CD4-positive, alpha-beta T cell treated with Interleukin-6 at 100 ng/mL for 8 hours (primary cell): Measurements from ENCODE around the gene ICAM3.
A peak's percentile ranks its signal among the peaks of the same experiment; 100 is the strongest.

Source experiments
- DNase-seq: peaks from one replicate; pipeline ENCODE4 v3.0.0-alpha.2; 2020; ENCODE audit warnings: mixed read lengths, low spot score

ICAM3 gene

DNA sequence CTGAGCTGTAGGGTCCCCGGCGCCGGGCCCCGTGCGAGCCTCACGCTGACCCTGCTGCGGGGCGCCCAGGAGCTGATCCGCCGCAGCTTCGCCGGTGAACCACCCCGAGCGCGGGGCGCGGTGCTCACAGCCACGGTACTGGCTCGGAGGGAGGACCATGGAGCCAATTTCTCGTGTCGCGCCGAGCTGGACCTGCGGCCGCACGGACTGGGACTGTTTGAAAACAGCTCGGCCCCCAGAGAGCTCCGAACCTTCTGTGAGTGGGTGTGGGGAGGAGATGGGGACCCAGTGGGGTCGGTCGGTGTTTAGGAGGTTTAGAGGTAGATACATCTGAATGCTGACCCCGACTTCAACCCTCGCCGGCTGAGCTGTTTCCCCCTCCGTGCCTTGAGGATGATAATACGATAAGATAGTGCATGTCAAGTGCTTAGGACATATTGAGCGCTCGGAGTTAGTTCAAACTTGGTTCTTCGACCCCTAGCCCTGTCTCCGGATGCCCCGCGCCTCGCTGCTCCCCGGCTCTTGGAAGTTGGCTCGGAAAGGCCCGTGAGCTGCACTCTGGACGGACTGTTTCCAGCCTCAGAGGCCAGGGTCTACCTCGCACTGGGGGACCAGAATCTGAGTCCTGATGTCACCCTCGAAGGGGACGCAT, 47.7 kb downstream of the ICAM3 start:
- no peak for DNase-seq

DNA sequence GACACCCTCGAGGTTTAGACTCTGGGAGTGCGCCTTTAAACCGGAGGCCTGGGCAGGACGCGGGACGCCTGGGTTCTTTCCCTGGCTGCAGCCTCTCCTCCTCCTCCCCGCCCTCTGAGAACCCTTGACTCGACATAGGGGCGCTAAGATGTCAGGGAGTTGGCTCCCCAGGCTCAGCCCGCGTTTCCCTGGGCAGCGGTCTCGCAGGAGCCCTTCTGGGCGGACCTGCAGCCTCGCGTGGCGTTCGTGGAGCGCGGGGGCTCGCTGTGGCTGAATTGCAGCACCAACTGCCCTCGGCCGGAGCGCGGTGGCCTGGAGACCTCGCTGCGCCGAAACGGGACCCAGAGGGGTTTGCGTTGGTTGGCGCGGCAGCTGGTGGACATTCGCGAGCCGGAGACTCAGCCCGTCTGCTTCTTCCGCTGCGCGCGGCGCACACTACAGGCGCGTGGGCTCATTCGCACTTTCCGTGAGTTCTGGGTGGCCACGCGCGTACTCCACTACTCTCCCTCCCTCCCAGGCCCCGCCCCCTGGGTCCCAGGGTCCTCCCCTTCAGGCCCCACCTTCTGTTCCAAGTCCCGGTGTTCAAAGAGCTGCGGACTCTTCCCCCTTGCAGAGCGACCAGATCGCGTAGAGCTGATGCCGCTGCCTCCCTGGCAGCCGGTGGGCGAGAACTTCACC, 48.4 kb downstream of the ICAM3 start:
- DNase-seq, result peak; percentile 37

DNA sequence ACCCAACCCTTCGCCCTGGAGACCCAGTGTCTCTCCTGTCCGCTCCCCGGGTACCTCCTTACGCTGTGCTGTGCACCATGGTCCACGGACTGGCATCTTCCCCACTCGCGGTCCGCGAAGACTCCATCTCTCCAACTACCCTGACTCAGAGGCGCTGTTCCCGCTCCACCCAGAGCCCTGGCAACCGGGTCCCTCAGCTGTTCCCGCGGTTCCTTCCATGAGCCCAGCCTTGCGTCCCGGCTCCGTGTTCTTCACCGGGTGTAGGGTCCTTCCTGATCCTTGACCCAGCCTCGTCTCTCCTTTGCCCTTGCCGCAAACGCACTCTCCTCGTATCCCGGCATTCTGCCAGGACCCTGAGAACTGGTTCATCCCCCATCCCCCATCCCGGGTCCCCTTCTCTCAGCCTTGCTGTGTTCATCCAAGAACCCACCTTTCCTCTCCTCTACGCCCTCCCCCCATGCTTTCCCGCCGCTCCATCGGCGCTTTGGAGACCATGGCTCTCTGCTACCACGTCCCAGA, 49.0 kb downstream of the ICAM3 start:
- no peak for DNase-seq

DNA sequence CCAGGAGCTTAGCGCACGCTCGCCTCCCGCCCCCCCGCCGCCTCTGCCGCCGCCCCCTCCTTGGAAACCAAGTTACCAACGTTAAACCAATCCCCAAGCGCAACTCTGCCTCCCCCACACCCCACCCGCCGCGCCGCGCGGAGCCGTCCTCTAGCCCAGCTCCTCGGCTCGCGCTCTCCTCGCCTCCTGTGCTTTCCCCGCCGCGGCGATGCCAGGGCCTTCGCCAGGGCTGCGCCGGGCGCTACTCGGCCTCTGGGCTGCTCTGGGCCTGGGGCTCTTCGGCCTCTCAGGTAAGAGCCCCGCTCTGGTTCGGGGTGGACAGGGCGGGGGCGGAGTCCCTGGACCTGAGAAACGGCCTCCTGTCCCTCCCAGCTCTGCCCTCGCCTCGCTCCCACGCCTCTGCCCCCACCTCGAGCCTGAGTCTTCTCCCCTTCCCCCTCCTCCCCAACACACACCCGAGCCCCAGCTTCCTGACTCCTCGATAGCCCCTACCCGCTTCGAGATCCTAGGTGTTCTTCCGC, 49.5 kb downstream of the ICAM3 start, which contains the start of gene ICAM5:
Gene ICAM5, plus strand, starts transcription at position 117 of the 521 bp plus-strand sequence. Its CDS starts 92 bp downstream, at position 209.
- DNase-seq, result no peak

DNA sequence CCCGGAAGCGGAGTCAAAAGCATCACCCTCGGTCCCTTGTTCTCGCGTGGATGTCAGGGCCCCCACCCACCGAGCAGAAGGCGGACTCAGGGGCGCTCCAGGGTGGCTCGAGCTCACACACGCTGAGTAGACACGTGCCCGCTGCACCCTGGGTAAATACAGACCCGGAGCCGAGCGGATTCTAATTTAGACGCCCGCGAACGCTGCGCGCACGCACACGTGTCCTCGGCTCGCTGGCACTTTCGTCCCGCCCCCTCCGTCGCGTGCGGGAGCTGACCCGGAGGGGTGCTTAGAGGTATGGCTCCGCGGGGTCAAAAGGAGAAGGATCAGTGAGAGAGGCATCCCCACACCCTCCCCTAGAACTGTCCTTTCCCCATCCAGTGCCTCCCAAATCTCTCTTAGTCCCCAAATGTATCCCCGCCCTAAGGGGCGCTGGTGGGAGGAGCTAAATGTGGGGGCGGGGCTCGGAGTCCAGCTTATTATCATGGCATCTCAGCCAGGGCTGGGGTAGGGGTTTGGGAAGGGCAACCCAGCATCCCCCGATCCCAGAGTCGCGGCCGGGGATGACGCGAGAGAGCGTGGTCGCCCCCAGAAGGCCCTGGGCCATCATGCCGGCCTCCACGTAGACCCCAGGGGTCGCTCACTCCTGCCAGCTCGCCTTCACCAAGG, 50.1 kb downstream of the ICAM3 start:
- peak; percentile 34 for DNase-seq

DNA sequence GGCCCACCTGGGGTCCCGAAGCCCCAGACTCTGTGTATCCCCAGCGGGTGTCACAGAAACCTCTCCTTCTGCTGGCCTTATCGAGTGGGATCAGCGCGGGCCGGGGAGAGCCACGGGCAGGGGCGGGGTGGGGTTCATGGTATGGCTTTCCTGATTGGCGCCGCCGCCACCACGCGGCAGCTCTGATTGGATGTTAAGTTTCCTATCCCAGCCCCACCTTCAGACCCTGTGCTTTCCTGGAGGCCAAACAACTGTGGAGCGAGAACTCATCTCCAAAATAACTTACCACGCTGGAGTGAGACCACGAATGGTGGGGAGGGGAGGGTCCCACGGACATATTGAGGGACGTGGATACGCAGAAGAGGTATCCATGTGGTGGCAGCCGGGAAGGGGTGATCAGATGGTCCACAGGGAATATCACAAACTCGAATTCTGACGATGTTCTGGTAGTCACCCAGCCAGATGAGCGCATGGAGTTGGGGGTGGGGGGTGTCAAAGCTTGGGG, 50.7 kb downstream of the ICAM3 start:
- no peak for DNase-seq

DNA sequence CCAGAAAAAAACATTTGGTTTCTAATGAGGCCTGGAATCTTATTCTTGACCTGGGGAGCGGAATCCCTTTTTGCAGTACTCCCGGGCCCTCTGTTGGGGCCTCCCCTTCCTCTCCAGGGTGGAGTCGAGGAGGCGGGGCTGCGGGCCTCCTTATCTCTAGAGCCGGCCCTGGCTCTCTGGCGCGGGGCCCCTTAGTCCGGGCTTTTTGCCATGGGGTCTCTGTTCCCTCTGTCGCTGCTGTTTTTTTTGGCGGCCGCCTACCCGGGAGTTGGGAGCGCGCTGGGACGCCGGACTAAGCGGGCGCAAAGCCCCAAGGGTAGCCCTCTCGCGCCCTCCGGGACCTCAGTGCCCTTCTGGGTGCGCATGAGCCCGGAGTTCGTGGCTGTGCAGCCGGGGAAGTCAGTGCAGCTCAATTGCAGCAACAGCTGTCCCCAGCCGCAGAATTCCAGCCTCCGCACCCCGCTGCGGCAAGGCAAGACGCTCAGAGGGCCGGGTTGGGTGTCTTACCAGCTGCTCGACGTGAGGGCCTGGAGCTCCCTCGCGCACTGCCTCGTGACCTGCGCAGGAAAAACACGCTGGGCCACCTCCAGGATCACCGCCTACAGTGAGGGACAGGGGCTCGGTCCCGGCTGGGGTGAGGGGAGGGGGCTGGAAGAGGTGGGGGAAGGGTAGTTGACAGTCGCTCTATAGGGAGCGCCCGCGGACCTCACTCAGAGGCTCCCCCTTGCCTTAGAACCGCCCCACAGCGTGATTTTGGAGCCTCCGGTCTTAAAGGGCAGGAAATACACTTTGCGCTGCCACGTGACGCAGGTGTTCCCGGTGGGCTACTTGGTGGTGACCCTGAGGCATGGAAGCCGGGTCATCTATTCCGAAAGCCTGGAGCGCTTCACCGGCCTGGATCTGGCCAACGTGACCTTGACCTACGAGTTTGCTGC, 52.4 kb downstream of the ICAM3 start, which contains the start of gene ICAM4:
Gene ICAM4, plus strand, starts transcription at position 153 of the 935 bp plus-strand sequence. Its CDS starts 58 bp downstream, at position 211.
- DNase-seq, result no peak

DNA sequence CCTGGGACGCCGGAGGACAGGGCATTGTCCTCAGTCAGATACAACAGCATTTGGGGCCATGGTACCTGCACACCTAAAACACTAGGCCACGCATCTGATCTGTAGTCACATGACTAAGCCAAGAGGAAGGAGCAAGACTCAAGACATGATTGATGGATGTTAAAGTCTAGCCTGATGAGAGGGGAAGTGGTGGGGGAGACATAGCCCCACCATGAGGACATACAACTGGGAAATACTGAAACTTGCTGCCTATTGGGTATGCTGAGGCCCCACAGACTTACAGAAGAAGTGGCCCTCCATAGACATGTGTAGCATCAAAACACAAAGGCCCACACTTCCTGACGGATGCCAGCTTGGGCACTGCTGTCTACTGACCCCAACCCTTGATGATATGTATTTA, 54.0 kb downstream of the ICAM3 start:
- DNase-seq, result no peak

DNA sequence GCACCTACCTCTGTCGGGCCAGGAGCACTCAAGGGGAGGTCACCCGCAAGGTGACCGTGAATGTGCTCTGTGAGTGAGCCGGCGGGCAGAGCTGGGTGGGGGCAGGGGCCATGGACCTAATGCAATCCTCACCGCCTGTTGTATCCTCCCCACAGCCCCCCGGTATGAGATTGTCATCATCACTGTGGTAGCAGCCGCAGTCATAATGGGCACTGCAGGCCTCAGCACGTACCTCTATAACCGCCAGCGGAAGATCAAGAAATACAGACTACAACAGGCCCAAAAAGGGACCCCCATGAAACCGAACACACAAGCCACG, 54.5 kb downstream of the ICAM3 start:
- DNase-seq, result no peak

DNA sequence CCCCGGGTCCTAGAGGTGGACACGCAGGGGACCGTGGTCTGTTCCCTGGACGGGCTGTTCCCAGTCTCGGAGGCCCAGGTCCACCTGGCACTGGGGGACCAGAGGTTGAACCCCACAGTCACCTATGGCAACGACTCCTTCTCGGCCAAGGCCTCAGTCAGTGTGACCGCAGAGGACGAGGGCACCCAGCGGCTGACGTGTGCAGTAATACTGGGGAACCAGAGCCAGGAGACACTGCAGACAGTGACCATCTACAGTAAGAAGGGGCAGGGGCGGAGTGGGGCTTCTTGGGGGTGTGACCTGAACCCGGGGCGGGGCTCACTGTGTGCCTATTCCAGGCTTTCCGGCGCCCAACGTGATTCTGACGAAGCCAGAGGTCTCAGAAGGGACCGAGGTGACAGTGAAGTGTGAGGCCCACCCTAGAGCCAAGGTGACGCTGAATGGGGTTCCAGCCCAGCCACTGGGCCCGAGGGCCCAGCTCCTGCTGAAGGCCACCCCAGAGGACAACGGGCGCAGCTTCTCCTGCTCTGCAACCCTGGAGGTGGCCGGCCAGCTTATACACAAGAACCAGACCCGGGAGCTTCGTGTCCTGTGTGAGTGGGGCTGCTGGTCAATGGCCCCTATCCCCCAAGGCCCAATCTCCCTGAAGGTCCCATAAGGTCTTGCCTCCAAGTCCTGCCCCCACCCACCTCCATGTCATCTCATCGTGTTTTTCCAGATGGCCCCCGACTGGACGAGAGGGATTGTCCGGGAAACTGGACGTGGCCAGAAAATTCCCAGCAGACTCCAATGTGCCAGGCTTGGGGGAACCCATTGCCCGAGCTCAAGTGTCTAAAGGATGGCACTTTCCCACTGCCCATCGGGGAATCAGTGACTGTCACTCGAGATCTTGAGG, 55.1 kb downstream of the ICAM3 start:
- no peak for DNase-seq
